Measurements from ENCODE around the gene USP33.
"Not testable (repeated sequence)": the region's sequence is repeated elsewhere in the genome, so short reads cannot be mapped to it uniquely, and the experiment has no call there.

Gene USP33

DNA sequence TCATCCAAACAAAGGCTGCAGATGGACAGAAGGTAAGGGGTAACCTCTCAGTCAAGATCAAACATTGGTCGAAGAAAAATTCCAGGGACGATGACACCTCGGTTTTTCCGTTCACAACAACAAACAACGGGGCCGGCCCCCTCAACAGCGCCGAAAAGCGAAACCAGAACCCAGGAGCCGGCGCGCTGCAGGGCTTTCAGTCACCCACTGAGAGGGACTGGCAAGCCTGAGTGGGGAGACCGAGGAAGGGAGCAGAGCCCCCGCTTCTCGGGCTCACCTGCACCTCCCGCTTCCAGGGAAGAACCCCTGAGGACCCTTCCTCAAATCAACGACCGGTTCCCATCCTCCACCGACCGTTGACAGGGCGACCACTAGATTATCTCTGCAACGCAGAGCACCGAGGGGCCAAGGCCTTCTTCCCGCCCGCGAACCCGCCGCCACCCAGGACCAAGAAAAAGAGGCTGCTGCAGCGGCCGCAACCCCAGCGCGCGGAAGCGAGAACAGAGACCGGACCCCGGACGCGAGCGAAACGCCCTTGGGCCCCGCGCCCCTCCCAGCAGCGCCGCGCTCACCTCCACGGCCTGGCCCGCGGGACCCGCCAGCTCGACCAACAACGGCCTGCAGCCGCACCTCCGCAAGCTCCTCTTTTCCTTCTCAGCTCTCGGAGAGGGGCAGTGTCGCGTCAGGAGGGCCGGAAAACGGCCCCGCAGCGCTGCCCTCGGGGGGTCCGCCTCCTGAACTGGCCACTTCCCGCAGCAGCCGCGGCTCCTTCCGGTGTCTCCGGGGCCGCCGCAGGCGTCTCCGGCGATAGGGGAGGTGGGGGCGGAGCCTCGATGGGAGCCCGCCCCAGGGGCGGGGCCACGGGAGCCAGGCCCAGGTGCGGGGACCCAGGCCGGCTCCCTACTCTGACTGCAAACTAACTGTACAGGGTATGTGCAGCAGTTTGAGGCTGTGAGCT lies at the start of gene USP33:
TSS of gene USP33 (minus strand) at position 782 of the 958 bp plus-strand sequence. CDS start 18,155 bp downstream, outside the sequence.
- peak; percentile 69 for DNase-seq (ENCODE audit: low read depth)

DNA sequence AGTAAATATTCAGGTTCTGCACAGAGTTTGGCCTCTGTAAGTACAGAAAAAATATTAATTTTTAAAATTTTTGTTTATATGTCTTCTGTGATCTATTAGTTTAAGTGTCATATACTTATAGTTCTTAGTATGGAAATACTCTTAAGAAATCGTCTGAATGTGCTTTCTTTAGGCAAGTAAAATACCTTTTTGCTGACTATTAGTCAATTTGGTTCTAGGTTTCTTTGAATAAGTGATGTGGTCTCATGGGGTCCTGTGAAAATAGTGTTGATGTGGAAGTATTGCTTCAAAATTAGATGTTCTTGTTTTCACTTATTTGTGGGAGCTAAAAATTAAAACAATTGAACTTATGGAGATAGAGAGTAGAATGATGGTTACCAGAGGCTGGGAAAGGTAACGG lies 43.7 kb upstream of the USP33 start:
- DNase-seq (ENCODE audit: low read depth) = no peak

DNA sequence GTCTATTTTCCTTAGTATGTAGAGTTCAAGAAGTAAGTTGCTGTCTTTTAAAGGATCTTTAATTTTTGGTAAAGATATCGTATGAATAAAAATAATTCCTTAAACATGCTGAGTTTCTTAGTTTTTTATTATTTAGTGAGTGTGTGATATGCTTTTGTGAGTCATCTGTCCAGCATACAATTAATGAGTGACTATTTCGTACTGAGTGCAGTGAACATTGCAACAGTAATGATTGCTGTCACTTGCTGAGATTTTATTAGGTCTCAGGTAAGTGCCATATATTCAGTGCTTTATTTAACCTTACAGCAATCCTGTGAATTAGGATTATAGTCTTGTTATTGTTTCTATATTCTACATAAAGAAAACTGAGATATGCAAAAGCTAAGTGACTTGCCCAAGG lies 42.4 kb upstream of the USP33 start:
- DNase-seq (ENCODE audit: low read depth) = peak; percentile 29

DNA sequence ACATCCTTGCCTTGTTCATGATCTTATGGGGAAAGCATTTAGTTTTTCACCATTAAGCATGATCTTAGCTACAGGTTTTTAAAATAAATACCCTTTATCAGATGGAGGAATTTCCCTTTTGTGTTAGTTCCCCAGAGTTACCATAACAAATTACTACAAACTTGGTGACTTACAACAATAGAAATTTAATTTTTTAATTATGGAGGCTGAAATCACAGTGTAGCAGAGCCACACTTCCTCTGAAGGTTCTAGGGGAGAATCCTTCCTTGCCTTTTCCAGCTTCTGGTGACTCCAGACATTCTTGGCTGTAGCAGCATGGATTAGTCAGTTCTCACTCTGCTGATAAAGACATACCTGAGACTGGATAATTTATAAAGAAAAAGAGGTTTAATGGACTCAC lies 38.3 kb upstream of the USP33 start:
- DNase-seq (ENCODE audit: low read depth) = peak; percentile 29

DNA sequence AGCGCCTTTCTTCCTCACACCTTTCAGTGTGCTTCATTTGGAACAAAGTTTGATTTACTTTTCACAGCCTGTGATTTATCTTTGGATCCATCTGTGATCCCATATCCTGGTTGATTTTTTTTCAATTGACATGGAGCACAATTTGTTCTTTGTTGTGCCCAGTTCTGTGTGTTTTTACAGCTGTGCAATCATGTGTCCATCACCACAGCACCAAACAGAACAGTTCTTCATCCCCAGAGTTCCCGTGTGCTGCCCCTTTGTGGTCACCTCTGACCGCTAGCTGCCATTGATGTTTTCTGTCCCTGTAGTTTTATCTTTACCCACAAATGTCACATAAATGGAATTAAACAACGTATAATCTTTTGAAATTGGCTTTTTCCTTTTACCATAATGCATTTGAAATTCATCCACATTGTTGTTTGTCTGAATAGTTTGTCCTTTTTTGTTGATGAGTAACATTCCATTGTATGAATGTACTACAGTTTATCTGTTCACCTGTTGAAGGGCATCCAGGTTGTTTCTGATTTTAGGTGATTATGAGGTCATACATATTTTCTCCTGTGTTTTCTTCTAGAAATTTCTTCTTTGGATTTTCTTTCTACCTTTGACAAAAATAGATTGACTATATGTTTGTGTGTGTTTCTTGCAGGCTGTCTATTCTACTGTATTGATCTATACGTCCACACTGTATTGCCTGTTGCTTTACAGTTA lies 37.2 kb upstream of the USP33 start:
- DNase-seq (ENCODE audit: low read depth) = no peak

DNA sequence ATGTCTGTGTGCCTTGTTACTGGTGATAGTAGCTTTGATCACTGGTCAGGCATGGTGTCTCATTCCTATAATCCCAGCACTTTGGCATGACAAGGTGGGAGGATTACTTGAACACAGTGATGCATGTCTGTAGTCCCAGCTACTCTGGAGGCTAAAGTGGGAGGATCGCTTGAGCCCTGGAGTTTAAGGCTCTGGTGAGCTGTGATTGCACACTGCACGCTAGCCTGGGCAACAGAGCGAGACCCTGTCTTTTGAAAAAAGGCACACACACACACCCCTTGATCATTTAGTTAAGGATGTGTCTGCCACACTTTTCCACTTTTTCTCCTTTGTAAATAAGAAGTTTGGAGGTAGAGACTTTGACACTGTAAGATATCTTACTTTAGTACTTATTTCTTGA lies 34.9 kb upstream of the USP33 start:
- no peak for DNase-seq (ENCODE audit: low read depth)

DNA sequence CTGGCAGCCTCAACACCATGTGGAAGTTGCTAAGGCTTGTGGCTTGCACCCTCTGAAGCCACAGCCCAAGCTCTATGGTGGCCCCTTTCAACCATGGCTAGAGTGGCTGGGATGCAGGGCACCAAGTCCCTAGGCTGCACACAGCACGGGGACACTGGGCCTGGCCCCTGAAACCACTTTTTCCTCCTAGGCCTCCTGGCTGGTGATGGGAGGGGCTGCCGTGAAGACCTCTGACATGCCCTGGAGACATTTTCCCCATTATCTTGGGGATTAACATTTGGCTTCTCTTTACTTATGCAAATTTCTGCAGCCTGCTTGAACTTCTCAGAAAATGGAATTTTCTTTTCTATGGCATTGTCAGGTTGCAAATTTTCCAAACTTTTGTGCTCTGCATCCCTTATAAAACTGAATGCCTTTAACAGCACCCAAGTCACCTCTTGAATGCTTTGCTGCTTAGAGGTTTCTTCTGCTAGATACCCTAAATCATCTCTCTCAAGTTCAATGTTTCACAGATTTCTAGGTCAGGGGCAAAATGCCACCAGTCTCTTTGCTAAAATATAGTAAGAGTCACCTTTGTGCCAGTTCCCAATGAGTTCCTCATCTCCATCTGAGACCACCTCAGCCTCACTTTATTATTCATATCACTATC lies 26.6 kb upstream of the USP33 start:
- DNase-seq (ENCODE audit: low read depth) = not testable (repeated sequence)

DNA sequence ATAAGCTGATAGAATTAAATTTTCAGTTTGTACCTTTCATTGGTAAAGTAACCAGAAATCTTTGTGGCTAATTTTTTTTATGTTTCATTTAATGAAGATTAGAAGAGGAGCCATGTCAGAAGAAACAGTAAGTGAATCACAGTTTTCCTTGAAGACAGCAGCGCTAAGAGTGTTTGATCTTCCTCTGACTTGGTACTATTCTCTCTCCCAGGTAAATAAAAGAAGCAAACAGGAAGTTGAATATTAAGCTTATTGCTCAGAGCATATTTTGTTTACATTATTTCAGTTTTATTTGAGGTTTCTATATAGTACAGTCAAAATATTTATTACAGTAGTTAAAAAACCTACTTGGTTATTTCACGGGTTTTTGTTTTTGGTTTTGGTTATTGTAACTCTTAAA lies 23.5 kb upstream of the USP33 start:
- no peak for DNase-seq (ENCODE audit: low read depth)

DNA sequence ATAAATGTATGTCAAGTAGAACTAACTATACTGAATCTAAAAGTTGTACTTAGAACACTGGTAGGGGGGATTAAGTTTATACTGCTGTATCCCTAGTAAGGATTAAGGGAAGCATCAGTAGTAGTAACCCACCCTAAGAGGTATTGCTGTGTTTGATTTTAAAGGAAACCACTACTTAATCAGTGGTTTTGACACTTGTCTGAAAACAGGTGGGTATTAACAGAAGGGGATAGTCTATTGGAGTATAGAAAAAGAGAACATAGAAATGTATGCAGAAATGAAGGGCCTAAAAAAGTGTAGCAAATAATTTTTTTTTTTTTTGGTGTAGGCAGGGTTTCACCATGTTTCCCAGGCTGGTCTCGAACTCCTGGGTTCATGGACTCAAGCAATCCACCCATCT lies 22.0 kb upstream of the USP33 start:
- DNase-seq (ENCODE audit: low read depth) = no peak

DNA sequence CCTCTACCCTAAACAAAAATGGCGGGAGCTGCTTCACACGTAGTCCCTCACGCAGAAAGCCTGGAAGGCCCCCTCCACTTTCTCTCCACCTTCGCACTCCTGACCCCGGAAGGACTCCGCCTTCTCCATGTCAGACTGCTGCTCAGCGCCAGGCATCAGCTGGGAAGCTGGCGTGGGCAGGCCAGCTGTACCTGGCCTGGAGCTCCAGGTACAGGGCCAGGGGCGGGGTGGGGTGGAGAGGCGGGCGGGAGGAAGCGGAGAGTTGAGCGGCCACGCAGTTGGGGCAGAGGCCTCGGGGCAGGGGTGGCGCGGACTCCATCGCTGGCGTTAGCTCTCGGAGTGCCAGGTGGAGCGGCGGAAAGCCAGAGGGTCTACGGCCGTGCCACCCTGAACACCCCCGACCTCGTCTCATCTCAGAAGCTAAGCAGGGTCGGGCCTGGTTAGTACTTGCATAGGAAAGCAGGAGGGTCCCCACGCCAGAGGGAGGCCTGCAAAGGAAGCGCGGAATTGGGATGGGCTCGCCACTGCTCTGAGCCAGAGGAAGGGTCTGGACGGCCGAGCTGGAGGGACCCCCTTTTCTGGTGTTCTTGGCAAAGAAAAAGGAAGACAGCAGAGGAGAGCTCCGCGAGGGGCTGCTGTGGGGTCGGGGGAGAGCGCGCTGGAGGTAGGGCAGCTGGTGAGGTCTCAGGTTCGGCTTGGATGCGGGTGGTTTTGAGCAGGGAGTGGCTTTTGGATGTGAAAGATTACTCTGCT lies 20.1 kb upstream of the USP33 start, which contains the start of gene MIGA1:
TSS of gene MIGA1 (plus strand) at position 121 of the 753 bp plus-strand sequence. CDS start 3,604 bp downstream, outside the sequence.
- DNase-seq (ENCODE audit: low read depth) = peak; percentile 91

DNA sequence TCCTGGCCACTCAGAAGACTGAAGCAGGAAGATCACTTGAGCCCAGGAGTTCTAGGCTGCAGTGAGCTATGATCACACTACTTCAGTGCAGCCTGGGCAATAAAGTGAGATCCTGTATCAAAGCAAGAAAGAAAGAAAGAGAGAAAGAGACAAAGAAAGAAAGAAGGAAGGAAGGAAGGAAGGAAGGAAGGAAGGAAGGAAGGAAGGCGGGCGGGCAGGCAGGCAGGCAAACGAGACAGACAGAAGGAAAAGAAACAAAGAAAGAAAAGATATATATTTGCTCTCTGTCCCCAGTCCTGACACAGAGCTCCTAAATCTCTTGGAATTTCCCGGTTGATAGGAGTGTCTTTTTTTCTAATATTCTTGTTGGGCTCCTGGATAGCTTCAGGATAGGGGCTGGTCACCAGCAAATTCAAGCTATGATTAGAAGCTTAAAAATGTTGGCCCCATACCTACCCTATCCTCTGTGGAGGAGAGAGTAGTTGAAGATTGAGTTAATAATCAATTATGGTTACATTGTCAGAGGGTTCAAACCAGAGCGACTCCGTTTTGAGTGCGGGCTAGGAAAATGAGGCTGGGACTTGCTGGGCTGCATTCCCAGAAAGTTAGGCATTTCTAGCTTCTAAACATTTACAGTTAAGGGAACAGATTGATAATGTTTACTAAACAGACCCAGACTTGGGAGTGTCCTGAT lies 16.5 kb upstream of the USP33 start:
- no peak for DNase-seq (ENCODE audit: low read depth)

DNA sequence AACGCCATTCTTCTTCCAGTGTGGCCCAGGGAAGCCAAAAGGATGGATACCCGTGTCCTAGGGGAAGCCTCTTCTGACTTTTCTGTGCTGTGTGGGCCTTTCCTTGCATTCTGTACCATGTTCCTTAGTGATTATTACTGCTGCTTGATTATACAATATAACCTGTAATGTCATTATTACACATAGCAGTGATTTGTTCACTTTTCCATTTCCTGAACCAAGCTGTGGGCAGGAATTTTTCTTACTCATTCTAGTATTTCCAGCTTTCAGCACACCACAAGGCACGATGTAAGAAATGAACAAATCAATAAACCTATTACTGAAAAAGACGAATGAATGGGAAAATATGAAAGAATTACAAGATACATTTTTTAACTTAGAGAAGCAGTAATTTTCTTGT lies 8.4 kb upstream of the USP33 start:
- no peak for DNase-seq (ENCODE audit: low read depth)

DNA sequence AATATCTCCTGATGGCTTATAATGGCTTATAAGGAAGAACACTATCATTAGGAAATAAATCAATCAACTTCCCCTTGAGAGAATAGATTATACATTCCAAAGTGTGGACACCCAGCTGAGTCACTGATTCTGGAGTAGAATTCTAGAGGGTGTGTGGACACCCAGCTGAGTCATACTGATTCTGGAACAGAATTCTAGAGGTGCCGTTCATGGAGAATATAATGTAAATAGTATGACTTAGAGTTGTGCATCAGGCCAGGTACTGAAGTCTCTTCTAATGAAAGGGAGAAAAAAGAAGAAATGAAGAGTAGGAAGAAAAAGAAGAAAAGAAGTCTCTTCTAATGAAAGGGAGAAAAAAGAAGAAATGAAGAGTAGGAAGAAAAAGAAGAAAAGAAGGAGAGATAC lies 2.4 kb upstream of the USP33 start:
- DNase-seq (ENCODE audit: low read depth) = peak; percentile 86

DNA sequence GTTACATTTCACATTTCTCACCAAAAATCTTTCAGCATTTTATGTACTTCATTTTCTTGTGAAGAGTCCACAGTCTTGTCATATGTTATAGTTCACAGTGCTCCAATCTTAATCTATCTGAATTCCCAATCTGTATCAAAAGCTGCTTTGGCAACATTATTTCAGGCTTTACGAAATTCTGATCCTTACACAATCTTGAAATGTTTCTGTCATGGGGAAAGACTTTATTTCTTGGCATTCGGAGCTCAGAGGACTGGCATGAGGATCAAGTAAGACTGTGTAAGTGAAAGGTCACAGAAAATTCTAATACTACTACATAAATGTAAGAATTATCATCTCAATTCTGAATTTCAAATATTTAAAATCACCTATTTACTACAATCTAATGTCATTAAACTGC lies 2.0 kb downstream of the USP33 start:
- peak; percentile 89 for DNase-seq (ENCODE audit: low read depth)

DNA sequence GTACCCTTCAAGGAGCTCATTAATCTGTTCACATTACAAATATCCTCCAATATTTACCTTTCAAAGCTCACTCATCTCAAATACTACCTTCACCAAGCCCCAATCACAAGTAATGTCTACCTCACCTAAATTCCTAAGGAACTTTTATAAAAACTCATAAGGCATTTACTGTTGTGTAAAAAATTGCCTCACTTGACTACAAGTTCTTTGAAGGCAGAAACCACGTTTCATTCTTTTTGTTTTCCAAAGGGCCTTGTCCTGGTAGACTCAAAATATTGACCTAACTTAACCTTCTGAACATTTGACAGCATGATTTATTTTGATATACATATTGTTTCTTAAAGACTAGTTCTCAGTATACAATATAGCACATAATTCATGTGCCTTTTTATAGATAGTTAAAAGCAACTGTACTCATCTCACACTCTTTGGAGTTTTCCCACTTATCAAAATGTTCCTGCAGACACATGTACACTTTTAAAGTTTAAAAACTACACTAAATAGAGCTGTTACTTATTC lies 2.5 kb downstream of the USP33 start:
- peak; percentile 41 for DNase-seq (ENCODE audit: low read depth)

DNA sequence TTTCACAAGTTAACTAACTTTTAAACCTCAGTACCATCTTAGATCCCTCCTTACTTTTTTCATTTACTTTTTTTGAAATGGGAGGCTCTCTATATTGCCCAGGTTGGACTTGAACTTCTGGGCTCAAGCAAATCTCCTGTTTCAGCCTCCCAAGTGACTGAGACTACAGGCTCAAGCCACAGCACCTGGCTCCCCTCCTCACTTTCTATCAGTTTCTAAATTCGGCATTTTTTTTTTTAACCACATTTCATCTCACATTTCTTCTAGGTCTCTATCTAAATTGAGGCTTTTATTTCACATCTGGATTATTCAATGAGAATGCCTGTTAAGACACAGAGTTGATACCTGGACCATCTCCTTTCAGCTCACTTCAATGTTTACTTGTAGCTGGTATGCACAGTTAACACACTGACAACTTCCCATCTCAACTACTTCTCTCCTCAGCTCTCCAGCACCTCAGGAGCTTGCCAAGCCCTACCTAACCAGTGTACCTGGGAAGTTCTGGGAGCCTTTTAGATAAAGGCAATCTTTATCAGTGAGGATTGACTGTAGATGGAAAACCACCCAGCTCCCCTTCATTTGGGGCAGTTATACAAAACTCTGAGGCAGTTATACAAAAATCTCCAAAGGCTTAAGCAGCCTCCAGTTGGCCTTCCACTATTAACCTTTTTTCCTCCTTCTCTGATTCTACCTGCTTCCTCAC lies 3.4 kb downstream of the USP33 start:
- DNase-seq (ENCODE audit: low read depth) = no peak

DNA sequence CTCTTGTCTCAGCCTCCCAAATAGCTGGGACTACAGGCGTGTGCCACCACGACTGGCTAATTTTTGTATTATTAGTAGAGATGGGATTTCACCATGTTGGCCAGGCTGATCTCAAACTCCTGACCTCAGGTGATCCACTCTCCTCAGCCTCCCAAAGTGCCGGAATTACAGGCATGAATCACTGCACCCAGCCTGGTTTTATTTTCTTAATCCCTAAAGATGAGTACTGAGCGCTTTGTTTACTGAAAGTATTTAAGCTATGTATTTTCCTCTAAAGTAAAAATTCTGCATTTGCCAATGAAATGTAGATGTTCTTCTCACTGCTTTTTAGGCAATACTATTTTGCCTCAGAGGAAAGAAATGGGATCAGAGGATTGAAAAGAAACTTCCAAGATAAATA lies 10.2 kb downstream of the USP33 start:
- DNase-seq (ENCODE audit: low read depth) = peak; percentile 71

DNA sequence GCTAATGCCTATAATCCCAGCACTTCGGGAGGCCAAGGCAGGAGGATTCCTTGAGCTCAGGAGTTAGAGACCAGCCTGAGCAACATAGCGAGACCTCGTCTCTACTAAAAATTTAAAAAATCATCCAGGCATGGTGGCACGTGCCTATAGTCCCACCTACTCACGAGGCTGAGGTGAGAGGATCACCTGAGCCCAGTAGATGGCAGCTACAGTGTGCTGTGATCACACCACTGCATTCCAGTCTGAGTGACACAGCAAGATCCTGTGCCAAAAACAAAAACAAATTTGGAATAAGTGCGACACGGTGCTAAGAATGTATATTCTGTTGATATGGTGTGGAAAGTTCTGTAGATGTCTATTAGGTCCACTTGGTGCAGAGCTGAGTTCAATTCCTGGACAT lies 15.1 kb downstream of the USP33 start:
- DNase-seq (ENCODE audit: low read depth) = no peak

DNA sequence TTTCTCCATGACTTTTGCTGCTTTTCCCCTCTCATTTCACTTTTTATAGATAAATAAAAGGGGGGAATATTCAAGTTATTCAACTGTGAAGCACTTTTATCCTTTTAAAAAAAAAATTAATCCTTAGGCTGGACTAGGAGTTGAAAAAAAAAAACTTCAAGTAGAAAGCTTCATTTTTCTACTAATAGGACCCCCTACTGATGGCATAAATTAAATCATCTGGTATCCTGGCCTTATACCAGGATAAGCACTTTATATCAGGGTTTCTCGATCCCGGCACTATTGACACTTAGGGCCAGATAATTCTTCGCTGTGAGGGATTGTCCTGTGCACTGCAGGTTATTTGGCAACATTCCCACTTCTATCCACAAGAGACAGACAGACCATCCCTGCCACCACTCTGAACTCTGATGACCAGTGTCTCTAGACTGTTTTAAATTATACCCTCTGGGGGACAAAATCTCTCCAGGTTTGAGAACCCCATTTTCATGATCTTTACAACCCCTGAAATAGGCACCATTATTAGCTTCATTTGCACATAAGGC lies 17.6 kb downstream of the USP33 start:
- DNase-seq (ENCODE audit: low read depth) = no peak

DNA sequence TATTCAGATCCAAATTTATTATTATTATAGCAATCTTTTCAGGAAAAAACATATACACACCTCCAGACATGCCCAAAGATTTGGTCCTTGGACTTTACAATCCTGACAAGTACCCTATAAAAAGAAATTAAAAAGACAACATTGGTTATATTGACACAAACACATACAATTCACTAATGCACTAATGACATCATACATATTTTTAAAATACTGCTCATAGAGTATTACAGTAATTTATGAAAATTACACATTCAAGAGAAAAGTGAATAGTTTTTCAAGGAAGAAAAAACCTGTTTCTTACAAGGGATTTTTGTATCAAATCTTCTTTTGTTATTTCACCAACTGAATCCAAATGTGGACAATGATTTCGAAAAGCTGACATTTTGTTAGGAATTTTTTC lies 18.3 kb downstream of the USP33 start:
- DNase-seq (ENCODE audit: low read depth) = no peak
